ENCODE measurements around the gene PABPN1L. TPM values are rescaled to one million over a fixed set of nuclear protein-coding genes. Genes with fewer than 3 reads are reported as not detected.

Gene PABPN1L
- total and polyA plus RNA-seq, 2 donors (not counting 3 experiments of a cell fraction or from before 2014, with no cell fraction given): not detected

GRCh38 chr16:88862968-88863367 is 3.5 kb downstream of the PABPN1L start:
- Histone ChIP-seq H3K36me3 (ENCODE audit: control insufficient read depth in 2 of 2, extremely low read depth in 1 of 2, insufficient read depth in 2 of 2, low read length in 2 of 2) (peaks cover 0 to 24% of the 10 kb centered on the region in 2 experiments), H3K9ac (replicated peaks; ENCODE audit: extremely low read depth, insufficient read depth, low read length) (no peak overlapping the region), H3K4me2 (ENCODE audit: insufficient read depth, low read length) (no peak overlapping the region), H3K27ac (ENCODE audit: insufficient read depth, low read depth, low read length) (no peak overlapping the region), H3K9me1 (replicated peaks; ENCODE audit: control insufficient read depth, extremely low read depth, insufficient read depth, low read length) (no peaks in the 10 kb centered on the region), H4K20me1 (replicated peaks; ENCODE audit: control insufficient read depth, extremely low read depth, insufficient read depth, low read length) (no peaks in the 10 kb centered on the region), H2AFZ (ENCODE audit: low read depth, low read length) (no peak overlapping the region), H3K27me3 (ENCODE audit: control insufficient read depth in 2 of 2, insufficient read depth in 2 of 2, low read length in 2 of 2) (no peaks in the 10 kb centered on the region), H3K4me1 (ENCODE audit: control insufficient read depth, extremely low read depth, insufficient read depth, low read length) (peaks cover 2% of the 10 kb centered on the region), H3K4me3 (replicated peaks in 1 of 3; ENCODE audit: insufficient read depth in 1 of 3, low read depth in 1 of 3, low read length in 3 of 3) (no peak overlapping the region), H3K9me3 (replicated peaks; ENCODE audit: control insufficient read depth, insufficient read depth, low read length) (no peaks in the 10 kb centered on the region), H3K79me2 (ENCODE audit: control insufficient read depth, insufficient read depth, low read length) (no peaks in the 10 kb centered on the region)
- FAIRE-seq (no peak), DNase-seq (ENCODE audit: low read depth, low spot score) (no peak)
- TF ChIP-seq JUN (IDR thresholded peaks at IDR 0.05; ENCODE audit: borderline replicate concordance, insufficient read depth, insufficient read length, low read depth) (no peak), POLR2A (IDR thresholded peaks at IDR 0.05; ENCODE audit: low read depth, low read length) (no peak), MAX (IDR thresholded peaks at IDR 0.05; ENCODE audit: insufficient read depth, insufficient read length) (no peak), EZH2 (IDR thresholded peaks at IDR 0.05; ENCODE audit: borderline replicate concordance, low read depth, low read length, severe bottlenecking) (no peak), POLR2AphosphoS5 (IDR thresholded peaks at IDR 0.05; ENCODE audit: insufficient read depth, low read depth, low read length) (no peak), GATA2 (IDR thresholded peaks at IDR 0.05; ENCODE audit: insufficient read depth, insufficient read length, low read depth, low read length) (no peak), FOS (IDR thresholded peaks at IDR 0.05; ENCODE audit: borderline replicate concordance, insufficient read depth, low read length) (no peak), MYC (IDR thresholded peaks at IDR 0.05; ENCODE audit: low read depth, low read length) (no peak)
- TF ChIP-seq, protein P1, sequence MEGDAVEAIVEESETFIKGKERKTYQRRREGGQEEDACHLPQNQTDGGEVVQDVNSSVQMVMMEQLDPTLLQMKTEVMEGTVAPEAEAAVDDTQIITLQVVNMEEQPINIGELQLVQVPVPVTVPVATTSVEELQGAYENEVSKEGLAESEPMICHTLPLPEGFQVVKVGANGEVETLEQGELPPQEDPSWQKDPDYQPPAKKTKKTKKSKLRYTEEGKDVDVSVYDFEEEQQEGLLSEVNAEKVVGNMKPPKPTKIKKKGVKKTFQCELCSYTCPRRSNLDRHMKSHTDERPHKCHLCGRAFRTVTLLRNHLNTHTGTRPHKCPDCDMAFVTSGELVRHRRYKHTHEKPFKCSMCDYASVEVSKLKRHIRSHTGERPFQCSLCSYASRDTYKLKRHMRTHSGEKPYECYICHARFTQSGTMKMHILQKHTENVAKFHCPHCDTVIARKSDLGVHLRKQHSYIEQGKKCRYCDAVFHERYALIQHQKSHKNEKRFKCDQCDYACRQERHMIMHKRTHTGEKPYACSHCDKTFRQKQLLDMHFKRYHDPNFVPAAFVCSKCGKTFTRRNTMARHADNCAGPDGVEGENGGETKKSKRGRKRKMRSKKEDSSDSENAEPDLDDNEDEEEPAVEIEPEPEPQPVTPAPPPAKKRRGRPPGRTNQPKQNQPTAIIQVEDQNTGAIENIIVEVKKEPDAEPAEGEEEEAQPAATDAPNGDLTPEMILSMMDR (IDR thresholded peaks at IDR 0.05; ENCODE audit: extremely low read depth in 1 of 2, insufficient read depth in 1 of 2, low read depth in 1 of 2, low read length in 2 of 2): no peak
- ChIA-PET POLR2A (no interaction called here), CTCF (no interaction called here)
- dilution Hi-C loops (cut with MboI; ENCODE audit: extremely low pct_ligation_motif_present, low sequenced_read_pairs): no loop called here
- intact Hi-C loops (cut with micrococcal nuclease): no loop called here
- no TSS peak for BruUV-seq (replicated peaks)

Measured in endothelial cell of umbilical vein (primary cell).